GM12872 (cell line): ENCODE data around the gene CEP68.

Experiments
- CTCF ChIP-seq: IDR thresholded peaks from 3 replicates; pipeline ENCODE4 v1.5.1; 2011; ENCODE audit warnings: low read depth, mild to moderate bottlenecking, low read length, moderate library complexity; ENCODE audit not compliant: insufficient read depth

Gene CEP68

GRCh38 chr2:65056215-65057053, at the start of gene CEP68:
CEP68 (plus strand) TSS chr2:65056416; CDS start chr2:65069445, 13,029 bp downstream.
- TF ChIP-seq CTCF = no peak

GRCh38 chr2:65013776-65014175, 42.4 kb upstream of the CEP68 start:
- no peak for TF ChIP-seq CTCF

GRCh38 chr2:65015731-65016130, 40.5 kb upstream of the CEP68 start:
- no peak for TF ChIP-seq CTCF

- TF ChIP-seq CTCF = no peak
These were observed 39.4 kb upstream of the CEP68 start for GRCh38 chr2:65016789-65017188.

GRCh38 chr2:65017335-65017734, 38.9 kb upstream of the CEP68 start:
- TF ChIP-seq CTCF = peak; percentile 39

- no peak for TF ChIP-seq CTCF
These were observed 38.1 kb upstream of the CEP68 start for GRCh38 chr2:65018141-65018582.

GRCh38 chr2:65019010-65019409, 37.2 kb upstream of the CEP68 start:
- no peak for TF ChIP-seq CTCF
